ENCODE measurements around the gene AEBP1.

DNA sequence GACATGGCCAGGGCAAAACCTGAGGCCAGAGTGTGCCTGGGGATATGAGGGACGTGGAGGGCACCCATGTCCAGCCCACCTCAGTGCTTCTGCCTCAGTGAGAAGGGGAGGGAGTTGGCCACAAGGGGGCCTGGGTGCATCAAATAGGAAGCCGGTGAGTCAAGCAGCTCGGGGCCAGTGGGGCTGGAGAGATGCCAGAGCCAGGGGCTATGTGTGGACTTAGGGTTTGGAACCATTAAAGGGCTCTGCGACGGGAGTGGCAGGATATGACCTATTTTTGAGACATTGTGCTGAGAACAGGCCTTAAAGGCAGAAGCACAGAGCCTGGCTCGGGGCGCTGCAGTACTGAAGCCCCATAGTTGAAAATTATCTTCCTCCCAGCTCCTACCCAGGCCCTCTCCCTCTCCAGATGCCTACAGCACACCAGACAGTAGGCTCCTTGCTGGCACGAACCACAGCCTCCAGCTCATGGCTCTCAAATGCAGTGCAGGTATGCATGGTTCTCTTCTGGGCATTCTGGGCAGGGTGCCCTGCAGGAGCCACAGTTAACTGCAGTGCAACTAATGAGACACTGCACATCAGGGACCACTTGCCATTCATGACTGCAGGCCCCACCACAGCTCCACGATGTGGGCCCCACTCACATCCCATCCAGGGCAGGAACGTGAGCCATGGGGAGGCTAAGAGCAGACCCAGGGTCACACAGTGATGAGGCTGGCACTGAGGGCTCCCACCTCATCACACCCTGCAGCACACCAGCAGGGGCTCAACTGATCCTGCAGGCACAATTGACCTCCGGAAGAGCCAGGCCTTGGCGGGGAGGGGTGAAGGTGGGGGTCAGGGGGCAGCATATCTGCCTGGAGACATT, 31.5 kb upstream of the AEBP1 start:
- TF ChIP-seq, protein P1, sequence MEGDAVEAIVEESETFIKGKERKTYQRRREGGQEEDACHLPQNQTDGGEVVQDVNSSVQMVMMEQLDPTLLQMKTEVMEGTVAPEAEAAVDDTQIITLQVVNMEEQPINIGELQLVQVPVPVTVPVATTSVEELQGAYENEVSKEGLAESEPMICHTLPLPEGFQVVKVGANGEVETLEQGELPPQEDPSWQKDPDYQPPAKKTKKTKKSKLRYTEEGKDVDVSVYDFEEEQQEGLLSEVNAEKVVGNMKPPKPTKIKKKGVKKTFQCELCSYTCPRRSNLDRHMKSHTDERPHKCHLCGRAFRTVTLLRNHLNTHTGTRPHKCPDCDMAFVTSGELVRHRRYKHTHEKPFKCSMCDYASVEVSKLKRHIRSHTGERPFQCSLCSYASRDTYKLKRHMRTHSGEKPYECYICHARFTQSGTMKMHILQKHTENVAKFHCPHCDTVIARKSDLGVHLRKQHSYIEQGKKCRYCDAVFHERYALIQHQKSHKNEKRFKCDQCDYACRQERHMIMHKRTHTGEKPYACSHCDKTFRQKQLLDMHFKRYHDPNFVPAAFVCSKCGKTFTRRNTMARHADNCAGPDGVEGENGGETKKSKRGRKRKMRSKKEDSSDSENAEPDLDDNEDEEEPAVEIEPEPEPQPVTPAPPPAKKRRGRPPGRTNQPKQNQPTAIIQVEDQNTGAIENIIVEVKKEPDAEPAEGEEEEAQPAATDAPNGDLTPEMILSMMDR (conservative IDR thresholded peaks at IDR 0.05; ENCODE audit: low read depth, low read length): peak; percentile 88
- TF ChIP-seq FOS (IDR thresholded peaks at IDR 0.05; ENCODE audit: low read depth, low read length): 0 out of 2 replicates have a peak, but pooled peaks have one; percentile 19
- no peak for TF ChIP-seq CEBPB (IDR thresholded peaks at IDR 0.05; ENCODE audit: low read depth, low read length)
- no peak for TF ChIP-seq MXI1 (IDR thresholded peaks at IDR 0.05; ENCODE audit: borderline replicate concordance, low read depth, low read length)
- TF ChIP-seq POLR2A (IDR thresholded peaks at IDR 0.05; ENCODE audit: low read depth, low read length): peak; percentile 60; the same call in 1 of the 2 replicates
- TF ChIP-seq NFE2L2 (IDR thresholded peaks at IDR 0.05; ENCODE audit: low read depth, low read length): no peak
- TF ChIP-seq MAFK (IDR thresholded peaks at IDR 0.05; ENCODE audit: low read depth, low read length): no peak
- TF ChIP-seq RFX5 (IDR thresholded peaks at IDR 0.05; ENCODE audit: low read depth, low read length): no peak
- TF ChIP-seq SMC3 (IDR thresholded peaks at IDR 0.05; ENCODE audit: low read depth, low read length): peak; percentile 91
- TF ChIP-seq, protein P2, sequence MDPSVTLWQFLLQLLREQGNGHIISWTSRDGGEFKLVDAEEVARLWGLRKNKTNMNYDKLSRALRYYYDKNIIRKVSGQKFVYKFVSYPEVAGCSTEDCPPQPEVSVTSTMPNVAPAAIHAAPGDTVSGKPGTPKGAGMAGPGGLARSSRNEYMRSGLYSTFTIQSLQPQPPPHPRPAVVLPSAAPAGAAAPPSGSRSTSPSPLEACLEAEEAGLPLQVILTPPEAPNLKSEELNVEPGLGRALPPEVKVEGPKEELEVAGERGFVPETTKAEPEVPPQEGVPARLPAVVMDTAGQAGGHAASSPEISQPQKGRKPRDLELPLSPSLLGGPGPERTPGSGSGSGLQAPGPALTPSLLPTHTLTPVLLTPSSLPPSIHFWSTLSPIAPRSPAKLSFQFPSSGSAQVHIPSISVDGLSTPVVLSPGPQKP (IDR thresholded peaks at IDR 0.05; ENCODE audit: borderline replicate concordance, low read depth, low read length): no peak
